Heart left ventricle (tissue), 13 donors: ENCODE data around the gene LPP.

ENCODE experiments used
- CTCF ChIP-seq, 12 donors: fragments of 200-600 bp; sonication (generic) in 4 of 12; IDR thresholded peaks; one replicate each; pipeline versions ENCODE4 v1.5.0 to v1.8.0; 2018 to 2022; ENCODE audit warnings: antibody characterized with exemption in 12 of 12, mild to moderate bottlenecking in 5 of 12
- POLR2A ChIP-seq, 2 donors: fragments of 450-650 bp; IDR thresholded peaks; one replicate each; pipeline ENCODE4 v1.6.1; 2017; ENCODE audit warnings: antibody characterized with exemption in 2 of 2, mild to moderate bottlenecking in 2 of 2, moderate library complexity in 2 of 2
- donor health status: ischemic (EF 13 %, LVEDD 7.1; RV severe dilation, severe dysfunction).
- donor health status: DM: no; HTN: yes; CAD: no.
- donor health status: DM: no; HTN: no; CAD: no.
- donor health status: ischemic (EF 25% LVEDD 6.9; RV normal size, moderate dysfunction).
- donor health status: ischemic (EF 25% LVEDD 5.7; RV mildly dilated, moderate dysfunction).
- donor health status: ischemic (EF 35%, LVEDD 5.7; RV mildly dilated, moderate dysfunction).
- donor health status: nonischemic (EF 11% LVEDD 7.7; RV severe dilation, severe dysfunction).
- donor health status: DM: yes; HTN: yes; CAD: no.
- donor health status: PGD.
- donor health status: ischemic (EF 29% LVEDD 5.4; RV normal size, mild dysfunction).
- donor health status: nonischemic (EF 23%, LVEDD 6.1; RV moderate dilation, normal function).

GRCh38 chr3:188321258-188321657, 167.3 kb downstream of the LPP start:
- TF ChIP-seq CTCF (IDR thresholded peaks at IDR 0.05) (no peak), POLR2A (IDR thresholded peaks at IDR 0.05) (no peak)
